ENCODE data around the gene IGFBP6. TPM values are rescaled to one million over a fixed set of nuclear protein-coding genes. Genes with fewer than 3 reads are reported as not detected.

The IGFBP6 gene
- polyA plus RNA-seq, 2 of the 4 experiments (the other 2 are of a cell fraction), result 49.1 to 128 TPM

DNA sequence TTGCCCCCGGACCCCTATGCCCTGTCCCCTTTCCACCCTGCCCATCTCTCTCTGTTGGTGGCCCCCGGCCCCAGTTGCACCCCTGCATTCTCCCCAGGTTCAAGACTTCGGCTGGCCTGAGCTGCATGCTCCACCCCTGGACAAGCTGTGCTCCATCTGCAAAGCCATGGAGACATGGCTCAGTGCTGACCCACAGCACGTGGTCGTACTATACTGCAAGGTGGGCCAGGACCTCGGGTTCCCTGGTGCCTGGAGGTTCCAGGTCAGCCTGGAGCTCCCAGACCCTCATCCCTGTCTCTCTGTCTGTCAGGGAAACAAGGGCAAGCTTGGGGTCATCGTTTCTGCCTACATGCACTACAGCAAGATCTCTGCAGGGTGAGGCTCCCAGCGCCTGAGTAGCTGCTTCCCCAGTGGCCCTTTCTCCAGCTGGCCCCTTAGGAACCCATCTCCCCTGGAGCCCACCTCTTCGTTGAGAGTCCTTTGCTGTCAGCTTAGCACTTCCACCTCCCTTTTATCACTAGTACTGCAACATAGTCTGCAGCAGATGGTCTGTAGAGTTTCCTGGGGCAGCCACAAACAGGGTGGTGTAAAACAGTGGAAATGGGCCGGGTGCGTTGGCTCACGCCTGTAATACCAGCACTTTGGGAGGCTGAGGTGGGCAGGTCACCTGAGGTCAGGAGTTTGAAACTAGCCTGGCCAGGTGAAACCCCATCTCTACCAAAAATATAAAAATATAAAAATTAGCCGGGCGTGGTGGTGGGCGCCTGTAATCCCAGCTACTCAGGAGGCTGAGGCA lies 41.8 kb upstream of the IGFBP6 start (continued):
- no peak for TF ChIP-seq SREBF2 (IDR thresholded peaks at IDR 0.05)
- TF ChIP-seq JUN (IDR thresholded peaks at IDR 0.05), result no peak
- no peak for TF ChIP-seq ZSCAN20 (CRISPR knock-in tag; IDR thresholded peaks at IDR 0.05)

DNA sequence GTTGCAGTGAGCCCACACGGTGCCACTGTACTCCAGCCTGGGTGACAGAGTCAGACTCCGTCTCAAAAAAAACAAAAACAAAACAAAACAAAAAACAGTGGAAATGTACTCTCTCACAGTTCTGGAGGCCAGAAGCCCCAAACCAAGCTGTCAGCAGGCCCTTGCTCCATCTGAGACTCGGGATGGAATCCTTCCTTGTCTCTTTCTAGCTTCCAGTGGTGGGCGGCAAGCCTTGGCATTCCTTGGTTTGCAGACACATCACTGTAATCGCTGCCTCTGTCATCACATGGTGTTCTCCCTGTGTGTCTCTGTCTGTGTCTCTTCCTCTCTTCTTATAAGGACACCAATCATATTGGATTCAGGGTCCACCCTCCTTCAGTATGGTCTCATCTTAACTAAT lies 41.2 kb upstream of the IGFBP6 start:
- ATAC-seq (no peak), DNase-seq (ENCODE audit: low read depth in 1 of 2, low spot score in 1 of 2) (no peak), FAIRE-seq (no peak)
- ChIA-PET POLR2A (interaction anchor here (1.0 kb wide), 1 partner anchor 9 kb away, joined by 3 read pairs; no protein-coding TSS in a partner anchor), CTCF (interaction anchor here (0.7 to 45.5 kb wide), 5 partner anchors 6 to 158 kb away, joined by 3 to 1424 read pairs (median 308); partner anchors contain the start of genes IGFBP6, SOAT2, SPRYD3 and TNS2)
- H3K9me3 ChIP-seq, result no peaks in the 10 kb centered on the region
- 84% methylated on average over 5 of the region's 5 CpGs for WGBS (ENCODE audit: missing lambda C conversion rate)
- H3K27ac ChIP-seq, result no peak overlapping the region
- H3K4me1 ChIP-seq, result peaks cover 41% of the 10 kb centered on the region
- TF ChIP-seq POLR2A (IDR thresholded peaks at IDR 0.05; ENCODE audit: low read length), result no peak
- TF ChIP-seq EHMT2 (IDR thresholded peaks at IDR 0.05; ENCODE audit: low read depth), result no peak
- TF ChIP-seq JUN (IDR thresholded peaks at IDR 0.05), result no peak
- no peak for TF ChIP-seq NR3C1 (IDR thresholded peaks at IDR 0.05)
- TF ChIP-seq, protein P1, sequence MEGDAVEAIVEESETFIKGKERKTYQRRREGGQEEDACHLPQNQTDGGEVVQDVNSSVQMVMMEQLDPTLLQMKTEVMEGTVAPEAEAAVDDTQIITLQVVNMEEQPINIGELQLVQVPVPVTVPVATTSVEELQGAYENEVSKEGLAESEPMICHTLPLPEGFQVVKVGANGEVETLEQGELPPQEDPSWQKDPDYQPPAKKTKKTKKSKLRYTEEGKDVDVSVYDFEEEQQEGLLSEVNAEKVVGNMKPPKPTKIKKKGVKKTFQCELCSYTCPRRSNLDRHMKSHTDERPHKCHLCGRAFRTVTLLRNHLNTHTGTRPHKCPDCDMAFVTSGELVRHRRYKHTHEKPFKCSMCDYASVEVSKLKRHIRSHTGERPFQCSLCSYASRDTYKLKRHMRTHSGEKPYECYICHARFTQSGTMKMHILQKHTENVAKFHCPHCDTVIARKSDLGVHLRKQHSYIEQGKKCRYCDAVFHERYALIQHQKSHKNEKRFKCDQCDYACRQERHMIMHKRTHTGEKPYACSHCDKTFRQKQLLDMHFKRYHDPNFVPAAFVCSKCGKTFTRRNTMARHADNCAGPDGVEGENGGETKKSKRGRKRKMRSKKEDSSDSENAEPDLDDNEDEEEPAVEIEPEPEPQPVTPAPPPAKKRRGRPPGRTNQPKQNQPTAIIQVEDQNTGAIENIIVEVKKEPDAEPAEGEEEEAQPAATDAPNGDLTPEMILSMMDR (IDR thresholded peaks at IDR 0.05), result no peak
- TF ChIP-seq CHD4 (IDR thresholded peaks at IDR 0.05; ENCODE audit: borderline replicate concordance), result no peak
- no peak for TF ChIP-seq BHLHE40 (IDR thresholded peaks at IDR 0.05; ENCODE audit: low read depth, low read length)
- TF ChIP-seq, protein P2, sequence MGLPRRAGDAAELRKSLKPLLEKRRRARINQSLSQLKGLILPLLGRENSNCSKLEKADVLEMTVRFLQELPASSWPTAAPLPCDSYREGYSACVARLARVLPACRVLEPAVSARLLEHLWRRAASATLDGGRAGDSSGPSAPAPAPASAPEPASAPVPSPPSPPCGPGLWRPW (IDR thresholded peaks at IDR 0.05), result no peak
- TF ChIP-seq, protein P3, sequence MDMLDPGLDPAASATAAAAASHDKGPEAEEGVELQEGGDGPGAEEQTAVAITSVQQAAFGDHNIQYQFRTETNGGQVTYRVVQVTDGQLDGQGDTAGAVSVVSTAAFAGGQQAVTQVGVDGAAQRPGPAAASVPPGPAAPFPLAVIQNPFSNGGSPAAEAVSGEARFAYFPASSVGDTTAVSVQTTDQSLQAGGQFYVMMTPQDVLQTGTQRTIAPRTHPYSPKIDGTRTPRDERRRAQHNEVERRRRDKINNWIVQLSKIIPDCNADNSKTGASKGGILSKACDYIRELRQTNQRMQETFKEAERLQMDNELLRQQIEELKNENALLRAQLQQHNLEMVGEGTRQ (IDR thresholded peaks at IDR 0.05), result no peak
- no peak for TF ChIP-seq RAD21 (conservative IDR thresholded peaks at IDR 0.05 in 1 of 2, IDR thresholded peaks at IDR 0.05 in 1 of 2)
- TF ChIP-seq CBX2 (IDR thresholded peaks at IDR 0.05; ENCODE audit: borderline replicate concordance, low read depth), result no peak
- TF ChIP-seq KDM5A (IDR thresholded peaks at IDR 0.05), result no peak
- no peak for TF ChIP-seq RARB (CRISPR knock-in tag; IDR thresholded peaks at IDR 0.05)
- TF ChIP-seq, protein P4, sequence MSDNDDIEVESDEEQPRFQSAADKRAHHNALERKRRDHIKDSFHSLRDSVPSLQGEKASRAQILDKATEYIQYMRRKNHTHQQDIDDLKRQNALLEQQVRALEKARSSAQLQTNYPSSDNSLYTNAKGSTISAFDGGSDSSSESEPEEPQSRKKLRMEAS (IDR thresholded peaks at IDR 0.05), result no peak
- no peak for TF ChIP-seq HEYL (CRISPR knock-in tag; IDR thresholded peaks at IDR 0.05)
- no peak for TF ChIP-seq EP300 (IDR thresholded peaks at IDR 0.05)
- TF ChIP-seq FOXS1 (CRISPR knock-in tag; IDR thresholded peaks at IDR 0.05), result no peak
- no peak for TF ChIP-seq GATA3 (IDR thresholded peaks at IDR 0.05; ENCODE audit: borderline replicate concordance)
- no peak overlapping the region for H3K4me2 ChIP-seq
- no peak overlapping the region for H3K4me3 ChIP-seq

DNA sequence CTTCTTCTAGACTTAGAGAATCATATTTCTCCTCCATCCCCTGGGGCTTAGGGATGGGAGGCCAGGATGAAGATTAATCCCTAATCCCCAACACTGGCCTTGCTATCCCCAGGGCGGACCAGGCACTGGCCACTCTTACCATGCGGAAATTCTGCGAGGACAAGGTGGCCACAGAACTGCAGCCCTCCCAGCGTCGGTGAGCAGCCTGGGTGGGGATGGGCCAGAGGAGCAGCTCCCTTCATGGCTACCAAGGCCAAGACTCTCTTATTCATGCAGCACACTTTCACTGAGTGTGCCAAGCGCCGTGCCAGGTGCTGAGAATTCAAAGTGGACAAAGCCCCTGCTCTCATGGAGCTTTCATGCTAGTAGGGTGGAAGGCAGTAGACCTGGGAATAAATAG lies 40.6 kb upstream of the IGFBP6 start:
- CTCF ChIA-PET, result interaction anchor here (1.4 to 45.5 kb wide), 4 partner anchors 5 to 31 kb away, joined by 3 to 1424 read pairs (median 308); partner anchors contain the start of genes IGFBP6, SOAT2, SPRYD3 and TNS2
- no peak for FAIRE-seq
- TF ChIP-seq, protein P2 (IDR thresholded peaks at IDR 0.05), result no peak
- TF ChIP-seq MAFK (IDR thresholded peaks at IDR 0.05; ENCODE audit: partially characterized antibody) (no peak), CHD2 (IDR thresholded peaks at IDR 0.05; ENCODE audit: low read length, partially characterized antibody) (no peak), ESRRA (IDR thresholded peaks at IDR 0.05; ENCODE audit: borderline replicate concordance, low read length) (no peak), POLR2A (IDR thresholded peaks at IDR 0.05; ENCODE audit: low read length) (no peak), JUNB (IDR thresholded peaks at IDR 0.05) (no peak), ZNF302 (CRISPR knock-in tag; IDR thresholded peaks at IDR 0.05) (no peak), EHF (CRISPR knock-in tag; IDR thresholded peaks at IDR 0.05) (no peak), CHD4 (IDR thresholded peaks at IDR 0.05; ENCODE audit: borderline replicate concordance) (no peak), SMC3 (IDR thresholded peaks at IDR 0.05) (no peak), SREBF2 (IDR thresholded peaks at IDR 0.05) (no peak), POLR2AphosphoS2 (conservative IDR thresholded peaks at IDR 0.05; ENCODE audit: low read length) (no peak), RCOR1 (IDR thresholded peaks at IDR 0.05; ENCODE audit: low read depth, low read length) (no peak), CBX8 (IDR thresholded peaks at IDR 0.05) (no peak)
- TF ChIP-seq, protein P5, sequence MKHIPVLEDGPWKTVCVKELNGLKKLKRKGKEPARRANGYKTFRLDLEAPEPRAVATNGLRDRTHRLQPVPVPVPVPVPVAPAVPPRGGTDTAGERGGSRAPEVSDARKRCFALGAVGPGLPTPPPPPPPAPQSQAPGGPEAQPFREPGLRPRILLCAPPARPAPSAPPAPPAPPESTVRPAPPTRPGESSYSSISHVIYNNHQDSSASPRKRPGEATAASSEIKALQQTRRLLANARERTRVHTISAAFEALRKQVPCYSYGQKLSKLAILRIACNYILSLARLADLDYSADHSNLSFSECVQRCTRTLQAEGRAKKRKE (CRISPR knock-in tag; IDR thresholded peaks at IDR 0.05; ENCODE audit: low read depth), result no peak

More for the DNA sequence above, 40.6 kb upstream of the IGFBP6 start:
- Histone ChIP-seq H3K4me2 (no peak overlapping the region), H3K4me3 (no peak overlapping the region), H3K4me1 (peaks cover 41% of the 10 kb centered on the region), H3K9me3 (no peaks in the 10 kb centered on the region), H3K27ac (no peak overlapping the region)
- DNase-seq (ENCODE audit: low read depth in 1 of 2, low spot score in 1 of 2), result no peak
- WGBS (ENCODE audit: missing lambda C conversion rate), result 100% methylated on average over 3 of the region's 7 CpGs
- POLR2A ChIA-PET, result interaction anchor here (1.0 to 1.4 kb wide), 2 partner anchors 9 kb away, joined by 3 to 4 read pairs; no protein-coding TSS in a partner anchor
- no peak for ATAC-seq

Data from A549 (cell line).